ENCODE data around the gene ENDOD1.

DNA sequence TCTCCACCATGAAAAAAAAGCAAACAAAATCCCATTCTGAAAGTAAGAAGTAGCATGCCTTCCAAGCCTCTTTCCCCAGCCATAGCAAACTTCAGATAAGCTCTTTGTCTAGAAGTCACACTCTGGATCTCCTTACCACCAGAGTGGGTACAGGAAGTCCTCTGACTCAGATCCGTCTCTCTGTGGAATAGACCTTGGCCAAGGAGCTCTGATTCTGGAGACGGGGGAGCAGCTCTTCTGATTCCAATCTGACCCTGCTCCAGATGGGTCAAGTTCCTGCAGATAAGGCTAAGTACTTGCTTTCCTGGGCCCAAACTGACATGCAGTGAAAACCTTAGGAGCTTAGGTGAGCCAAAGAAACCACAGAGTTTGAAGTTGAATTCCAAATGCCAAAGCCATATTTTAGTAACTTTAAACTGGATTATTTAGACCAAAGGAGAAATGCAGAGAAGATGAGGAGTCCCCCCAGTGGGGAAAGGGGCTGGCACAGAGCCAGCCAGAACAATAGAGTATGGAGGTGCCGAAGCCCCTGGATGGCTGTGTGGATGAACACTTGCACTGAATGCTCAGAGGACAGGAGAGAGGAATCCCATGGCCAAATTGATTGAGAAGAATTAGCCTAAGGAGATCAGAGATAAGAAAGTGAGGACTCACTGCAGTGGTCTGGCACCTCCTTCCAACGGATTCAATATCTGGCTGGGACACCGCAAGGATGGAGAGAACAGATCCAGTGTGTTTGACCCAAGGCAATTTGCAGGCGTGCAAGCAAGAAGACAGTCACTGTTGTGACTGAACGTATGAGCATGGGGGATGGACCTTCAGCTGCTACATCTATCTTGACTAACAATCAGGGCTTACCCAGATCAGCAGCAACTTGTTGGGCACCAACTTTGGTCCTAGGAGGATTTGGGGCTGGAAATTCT lies 54.9 kb downstream of the ENDOD1 start:
- TF ChIP-seq CTCF (IDR thresholded peaks at IDR 0.05; ENCODE audit: low read depth, low read length) (no peak), POLR2A (IDR thresholded peaks at IDR 0.05; ENCODE audit: extremely low read depth, insufficient read length) (no peak), MYC (IDR thresholded peaks at IDR 0.05; ENCODE audit: low read depth, low read length) (no peak)
- TF ChIP-seq, protein P1, sequence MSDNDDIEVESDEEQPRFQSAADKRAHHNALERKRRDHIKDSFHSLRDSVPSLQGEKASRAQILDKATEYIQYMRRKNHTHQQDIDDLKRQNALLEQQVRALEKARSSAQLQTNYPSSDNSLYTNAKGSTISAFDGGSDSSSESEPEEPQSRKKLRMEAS (IDR thresholded peaks at IDR 0.05; ENCODE audit: low read depth, low read length) = no peak

Measured in NB4 (cell line).